ENCODE results near the gene PHLDA3.

DNA sequence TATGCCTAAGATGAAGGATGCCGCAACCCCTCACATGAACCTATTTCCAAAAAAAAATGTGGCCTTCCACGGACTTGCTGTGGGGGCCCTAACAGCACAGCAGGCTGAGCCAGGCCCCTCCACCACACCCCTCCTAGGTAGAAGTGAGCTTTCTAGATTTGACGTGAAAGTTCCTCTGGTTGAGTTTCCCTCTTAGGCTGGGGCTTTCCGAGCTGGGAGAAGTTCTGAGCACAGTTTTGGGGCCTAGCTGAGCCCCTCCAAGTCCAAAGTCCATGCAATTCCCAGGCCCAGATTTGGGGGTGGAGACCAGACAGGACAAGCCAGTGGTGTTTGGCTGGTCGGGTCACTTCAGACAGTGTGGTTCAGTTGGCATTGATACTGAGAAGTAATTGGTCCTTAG is 13.8 kb upstream of the PHLDA3 start:
- TF ChIP-seq POLR2A (IDR thresholded peaks at IDR 0.05; ENCODE audit: low read depth, low read length) (no peak), JUN (IDR thresholded peaks at IDR 0.05; ENCODE audit: borderline replicate concordance, insufficient read depth, insufficient read length, low read depth) (no peak), EZH2 (IDR thresholded peaks at IDR 0.05; ENCODE audit: borderline replicate concordance, low read depth, low read length, severe bottlenecking) (no peak)
- TF ChIP-seq, protein P1, sequence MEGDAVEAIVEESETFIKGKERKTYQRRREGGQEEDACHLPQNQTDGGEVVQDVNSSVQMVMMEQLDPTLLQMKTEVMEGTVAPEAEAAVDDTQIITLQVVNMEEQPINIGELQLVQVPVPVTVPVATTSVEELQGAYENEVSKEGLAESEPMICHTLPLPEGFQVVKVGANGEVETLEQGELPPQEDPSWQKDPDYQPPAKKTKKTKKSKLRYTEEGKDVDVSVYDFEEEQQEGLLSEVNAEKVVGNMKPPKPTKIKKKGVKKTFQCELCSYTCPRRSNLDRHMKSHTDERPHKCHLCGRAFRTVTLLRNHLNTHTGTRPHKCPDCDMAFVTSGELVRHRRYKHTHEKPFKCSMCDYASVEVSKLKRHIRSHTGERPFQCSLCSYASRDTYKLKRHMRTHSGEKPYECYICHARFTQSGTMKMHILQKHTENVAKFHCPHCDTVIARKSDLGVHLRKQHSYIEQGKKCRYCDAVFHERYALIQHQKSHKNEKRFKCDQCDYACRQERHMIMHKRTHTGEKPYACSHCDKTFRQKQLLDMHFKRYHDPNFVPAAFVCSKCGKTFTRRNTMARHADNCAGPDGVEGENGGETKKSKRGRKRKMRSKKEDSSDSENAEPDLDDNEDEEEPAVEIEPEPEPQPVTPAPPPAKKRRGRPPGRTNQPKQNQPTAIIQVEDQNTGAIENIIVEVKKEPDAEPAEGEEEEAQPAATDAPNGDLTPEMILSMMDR (IDR thresholded peaks at IDR 0.05; ENCODE audit: extremely low read depth in 1 of 2, insufficient read depth in 1 of 2, low read depth in 1 of 2, low read length in 2 of 2): no peak
